H1 (cell line): ENCODE results near the gene GNL2. TPM values are rescaled to one million over a fixed set of nuclear protein-coding genes. Genes with fewer than 3 reads are reported as not detected.
A peak's percentile ranks its signal among the peaks of the same experiment; 100 is the strongest.

Experiments
- CTCF ChIA-PET: fragments of 300-600 bp; sonication (Branson Sonifier 250); formaldehyde crosslinking; loops from one replicate; lab custom pipeline; 2021; ENCODE audit not compliant: partially characterized antibody; lab: Charles Lee
- POLR2A ChIA-PET: fragments of 300-600 bp; sonication (Branson Sonifier 250); formaldehyde crosslinking; loops from one replicate; lab custom pipeline; 2021; ENCODE audit warnings: inconsistent platforms; ENCODE audit not compliant: partially characterized antibody; lab: Charles Lee
- DNase-seq, 2 experiments: peaks; one replicate each; pipeline versions ENCODE4 v3.0.0 to v3.0.0-alpha.2; 2010 to 2022; ENCODE audit warnings: low spot score in 2 of 2, low read depth in 1 of 2, mixed read lengths in 1 of 2
- FAIRE-seq: peaks from 2 replicates; lab custom pipeline; 2011; peaks lifted over from hg19 to GRCh38; lab: Jason Lieb, UNC
- H2AFZ ChIP-seq: 2 replicates; pipeline ENCODE4 v1.8.1; 2012; ENCODE audit warnings: low read length, inconsistent platforms
- H2AK5ac ChIP-seq: 2 replicates; pipeline ENCODE4 v1.6.1; 2013; ENCODE audit warnings: low read depth, low read length
- H2BK120ac ChIP-seq: replicated peaks from 2 replicates; pipeline ENCODE3; 2013; ENCODE audit warnings: low read depth, low read length, inconsistent platforms
- H2BK12ac ChIP-seq: 2 replicates; pipeline ENCODE4 v1.6.1; 2013; ENCODE audit warnings: low read depth, low read length
- H2BK15ac ChIP-seq: 2 replicates; pipeline ENCODE4 v1.6.1; 2013; ENCODE audit warnings: low read length
- H2BK20ac ChIP-seq: 2 replicates; pipeline ENCODE4 v1.6.1; 2013; ENCODE audit warnings: low read length
- H2BK5ac ChIP-seq: 2 replicates; pipeline ENCODE4 v1.6.1; 2013; ENCODE audit warnings: low read depth, low read length
- H3K14ac ChIP-seq: 2 replicates; pipeline ENCODE4 v1.6.1; 2013; ENCODE audit warnings: inconsistent platforms; ENCODE audit not compliant: insufficient read length
- H3K18ac ChIP-seq: 2 replicates; pipeline ENCODE4 v1.6.1; 2013; ENCODE audit warnings: low read length; ENCODE audit errors: extremely low read depth
- H3K23ac ChIP-seq: 2 replicates; pipeline ENCODE4 v1.6.1; 2013; ENCODE audit warnings: inconsistent platforms; ENCODE audit not compliant: insufficient read length
- H3K23me2 ChIP-seq: 2 replicates; pipeline ENCODE4 v1.6.1; 2013; ENCODE audit warnings: low read depth, low read length
- H3K27ac ChIP-seq: 2 replicates; pipeline ENCODE4 v1.6.1; 2011; ENCODE audit warnings: low read depth, low read length, inconsistent platforms
- H3K27me3 ChIP-seq, 4 experiments: replicated peaks in 1 of 4; 1 replicate in 1 of 4; 2 replicates in 3 of 4; pipeline versions ENCODE4 v1.6.1 to v1.8.1; 2011 to 2013; ENCODE audit warnings: low read length in 3 of 4, mild to moderate bottlenecking in 3 of 4, inconsistent platforms in 2 of 4, mixed read lengths in 2 of 4, moderate library complexity in 1 of 4; ENCODE audit not compliant: control insufficient read depth in 3 of 4, insufficient read depth in 3 of 4; ENCODE audit errors: extremely low read depth in 1 of 4
- H3K36me3 ChIP-seq, 4 experiments: 2 replicates each; pipeline versions ENCODE4 v1.6.1 to v1.8.1; 2011 to 2013; ENCODE audit warnings: mild to moderate bottlenecking in 4 of 4, low read length in 3 of 4, moderate library complexity in 2 of 4, control low read depth in 1 of 4, inconsistent platforms in 1 of 4; ENCODE audit not compliant: insufficient read depth in 4 of 4, control insufficient read depth in 2 of 4
- H3K4ac ChIP-seq: replicated peaks from 2 replicates; pipeline ENCODE3; 2013; ENCODE audit warnings: low read length, low read depth, mixed read lengths, inconsistent platforms; ENCODE audit not compliant: insufficient read length
- H3K4me1 ChIP-seq, 4 experiments: replicated peaks in 1 of 4; 1 replicate in 1 of 4; 2 replicates in 3 of 4; pipeline versions ENCODE4 v1.6.1 to v1.8.1; 2011 to 2013; ENCODE audit warnings: low read length in 3 of 4, inconsistent platforms in 2 of 4, mixed read lengths in 1 of 4; ENCODE audit not compliant: insufficient read depth in 4 of 4, control insufficient read depth in 3 of 4
- H3K4me2 ChIP-seq, 2 experiments: 2 replicates each; pipeline versions ENCODE4 v1.6.1 to v1.8.1; 2011 to 2013; ENCODE audit warnings: low read depth in 2 of 2, low read length in 2 of 2, control low read depth in 1 of 2, inconsistent platforms in 1 of 2, mild to moderate bottlenecking in 1 of 2; ENCODE audit not compliant: insufficient read depth in 1 of 2
- H3K4me3 ChIP-seq, 4 experiments: fragments of 200-600, 300-600 bp in 1 of 4; sonication (generic), shearing (Covaris generic), sonication (Bioruptor Twin) in 1 of 4; 2 replicates each; pipeline versions ENCODE4 v1.5.1 to v1.8.1; 2011 to 2016; ENCODE audit warnings: low read length in 4 of 4, low read depth in 3 of 4, control low read depth in 2 of 4, inconsistent platforms in 2 of 4, mild to moderate bottlenecking in 2 of 4, mixed read lengths in 1 of 4, moderate library complexity in 1 of 4; ENCODE audit not compliant: insufficient read depth in 2 of 4; ENCODE audit errors: extremely low read depth in 1 of 4
- H3K56ac ChIP-seq: replicated peaks from 2 replicates; pipeline ENCODE3; 2013; ENCODE audit warnings: low read depth, mild to moderate bottlenecking, mixed read lengths, low read length, inconsistent platforms; ENCODE audit not compliant: insufficient read length
- H3K79me1 ChIP-seq: 2 replicates; pipeline ENCODE4 v1.6.1; 2013; ENCODE audit warnings: low read depth, low read length, control low read depth
- H3K79me2 ChIP-seq, 2 experiments: 2 replicates each; pipeline versions ENCODE4 v1.6.1 to v1.8.1; 2012 to 2013; ENCODE audit warnings: low read length in 2 of 2, mild to moderate bottlenecking in 2 of 2, inconsistent platforms in 1 of 2; ENCODE audit not compliant: insufficient read depth in 2 of 2, control insufficient read depth in 1 of 2
- H3K9ac ChIP-seq, 4 experiments: replicated peaks in 1 of 4; 1 replicate in 1 of 4; 2 replicates in 3 of 4; pipeline versions ENCODE4 v1.6.1 to v1.8.1; 2011 to 2013; ENCODE audit warnings: low read depth in 3 of 4, low read length in 3 of 4, control low read depth in 2 of 4, mild to moderate bottlenecking in 2 of 4, moderate library complexity in 2 of 4, inconsistent platforms in 1 of 4; ENCODE audit errors: extremely low read depth in 1 of 4
- H3K9me3 ChIP-seq, 2 experiments: 2 replicates each; pipeline versions ENCODE4 v1.6.1 to v1.8.1; 2012 to 2013; ENCODE audit warnings: mild to moderate bottlenecking in 2 of 2, moderate library complexity in 2 of 2, control low read depth in 1 of 2, inconsistent platforms in 1 of 2, low read depth in 1 of 2, low read length in 1 of 2, mixed read lengths in 1 of 2; ENCODE audit not compliant: insufficient read depth in 2 of 2
- H4K20me1 ChIP-seq, 2 experiments: replicated peaks in 1 of 2; 2 replicates each; pipeline versions ENCODE3 to v1.8.1; 2011 to 2013; ENCODE audit warnings: inconsistent platforms in 2 of 2, low read length in 2 of 2, mild to moderate bottlenecking in 1 of 2; ENCODE audit not compliant: insufficient read depth in 2 of 2, control insufficient read depth in 1 of 2
- H4K5ac ChIP-seq: 2 replicates; pipeline ENCODE4 v1.6.1; 2013; ENCODE audit warnings: low read length, low read depth, mixed read lengths, inconsistent platforms; ENCODE audit not compliant: insufficient read length
- H4K8ac ChIP-seq: 2 replicates; pipeline ENCODE4 v1.8.0; 2013; ENCODE audit warnings: mild to moderate bottlenecking, moderate library complexity, low read length, inconsistent platforms; ENCODE audit not compliant: insufficient read depth; ENCODE audit errors: extremely low read depth
- H4K91ac ChIP-seq: replicated peaks from 2 replicates; pipeline ENCODE3; 2013; ENCODE audit warnings: low read length, mixed read lengths, inconsistent platforms; ENCODE audit not compliant: insufficient read length
- CBX5 ChIP-seq: fragments of 300-800, 300-1000 bp; sonication (generic); IDR thresholded peaks from 2 replicates; pipeline ENCODE4 v1.7.1; 2016; ENCODE audit warnings: antibody characterized with exemption, low read length, low read depth
- CHD2 ChIP-seq: IDR thresholded peaks from 2 replicates; pipeline ENCODE4 v1.6.1; 2012; ENCODE audit warnings: low read length, improper control_type of control experiment
- KDM1A ChIP-seq: fragments of 200-600, 300-600 bp; sonication (generic); IDR thresholded peaks from 2 replicates; pipeline ENCODE4 v1.7.1; 2016; ENCODE audit warnings: mild to moderate bottlenecking, low read length, borderline replicate concordance
- MAX ChIP-seq: IDR thresholded peaks from 2 replicates; pipeline ENCODE4 v1.6.1; 2012; ENCODE audit warnings: inconsistent platforms
- NRF1 ChIP-seq: IDR thresholded peaks from 2 replicates; pipeline ENCODE4 v1.6.1; 2011; ENCODE audit warnings: mild to moderate bottlenecking, low read depth, low read length, improper control_type of control experiment
- POLR2AphosphoS5 ChIP-seq: IDR thresholded peaks from 2 replicates; pipeline ENCODE4 v1.6.1; 2011; ENCODE audit warnings: low read depth, low read length
- SIN3A ChIP-seq, 2 experiments: IDR thresholded peaks in 1 of 2; conservative IDR thresholded peaks in 1 of 2; 2 replicates each; pipeline ENCODE4 v1.6.1; 2011 to 2012; ENCODE audit warnings: low read length in 2 of 2, improper control_type of control experiment in 1 of 2, low read depth in 1 of 2, mild to moderate bottlenecking in 1 of 2
- SP4 ChIP-seq: IDR thresholded peaks from 2 replicates; pipeline ENCODE4 v1.6.1; 2012; ENCODE audit warnings: low read length, inconsistent platforms
- SUZ12 ChIP-seq: fragments of 200-600 bp; sonication (generic); IDR thresholded peaks from 2 replicates; pipeline ENCODE4 v1.6.1; 2012; ENCODE audit warnings: mild to moderate bottlenecking, inconsistent platforms, low read length, moderate library complexity, mixed read lengths
- TAF1 ChIP-seq: IDR thresholded peaks from 2 replicates; pipeline ENCODE4 v1.6.1; 2011; ENCODE audit warnings: mild to moderate bottlenecking, low read depth, low read length
- TBP ChIP-seq: IDR thresholded peaks from 2 replicates; pipeline ENCODE4 v1.6.1; 2011; ENCODE audit warnings: low read depth, low read length, improper control_type of control experiment
- WGBS, 2 experiments: shearing (Covaris generic) in 1 of 2; methylation state at CpG; one replicate each; pipeline versions ENCODE4 v1.1.6 to v1.1.7; 2013 to 2015; ENCODE audit warnings: low lambda C conversion rate in 2 of 2, mixed read lengths in 2 of 2, inconsistent platforms in 1 of 2, low coverage in 1 of 2, missing lambda C conversion rate in 1 of 2; ENCODE audit not compliant: insufficient replicate concordance in 2 of 2, insufficient coverage in 1 of 2, insufficient read length in 1 of 2; ENCODE audit errors: extremely low coverage in 1 of 2, missing lambda C conversion rate in 1 of 2; 5-methylcytosine and 5-hydroxymethylcytosine counted together
- polyA plus RNA-seq, 7 experiments: library from polyadenylated mRNA; depleted of rRNA in 3 of 7; stranded (reverse) in 5 of 7; unstranded in 2 of 7; fragments of >200 nt in 5 of 7; fragments of 200-250 nt in 2 of 7; gene quantifications; 1 replicate in 5 of 7; 2 replicates in 1 of 7; 4 replicates in 1 of 7; pipeline versions ENCODE4 v1.2.1 to v1.2.3, GENCODE V29; 2011 to 2013; ENCODE audit warnings: missing spikeins in 2 of 7, mixed read lengths in 2 of 7
- total RNA-seq: library from RNA; stranded (reverse); fragmentation: NEBNext Ultra II Directional; extraction: Animal tissue kit (Norgen Biotek cat#: 25700); gene quantifications from 2 replicates; pipeline ENCODE4 v1.2.1, GENCODE V29; 2021

GNL2 gene
- total and polyA plus RNA-seq, 2 of the 8 experiments (the other 6 are each of a cell fraction or from before 2014, with no cell fraction given), result 22.2 to 88.3 TPM

GRCh38 chr1:37634992-37635902, 39.5 kb upstream of the GNL2 start:
- Histone ChIP-seq H2BK5ac (no peak overlapping the region), H3K27me3 (peaks cover 62 to 97% (median 88%) of the 10 kb centered on the region in 4 experiments), H3K9ac (no peak overlapping the region), H2BK120ac (no peak overlapping the region), H3K9me3 (no peaks in the 10 kb centered on the region; a peak in 1 of 4 replicates), H3K4me3 (peak overlapping the region in 3 of 4 experiments; percentile 32 to 56 (median 38); a peak in 5 of 8 replicates), H2AFZ (no peak overlapping the region), H3K79me2 (no peaks in the 10 kb centered on the region), H3K56ac (no peak overlapping the region), H2BK15ac (no peak overlapping the region), H3K27ac (no peak overlapping the region), H3K79me1 (no peaks in the 10 kb centered on the region), H3K36me3 (no peaks in the 10 kb centered on the region), H3K4ac (no peak overlapping the region), H4K8ac (no peak overlapping the region), H2BK20ac (no peak overlapping the region), H3K4me1 (peaks cover 0 to 15% (median 7%) of the 10 kb centered on the region in 4 experiments; a peak in 6 of 7 replicates), H3K4me2 (peak overlapping the region; percentile 69 to 71), H3K18ac (no peak overlapping the region), H2BK12ac (no peak overlapping the region), H3K23ac (no peak overlapping the region), H3K23me2 (peaks cover 3% of the 10 kb centered on the region; the same call in 1 of the 2 replicates), H4K5ac (no peak overlapping the region), H3K14ac (no peak overlapping the region), H2AK5ac (no peak overlapping the region), H4K20me1 (peaks cover 6 to 8% of the 10 kb centered on the region in 2 experiments), H4K91ac (no peak overlapping the region)
- 36% methylated on average over 9 of the region's 26 CpGs; no CpG with 5 or more reads in 1 of the 2 experiments for WGBS, 2 experiments
- no peak for FAIRE-seq
- POLR2A ChIA-PET, result interaction anchor here (0.6 to 1.6 kb wide), 5 partner anchors 10 to 43 kb away, joined by 3 read pairs; no protein-coding TSS in a partner anchor
- CTCF ChIA-PET, result interaction anchor here (0.6 to 2.8 kb wide), 7 partner anchors 10 to 108 kb away, joined by 3 to 20 read pairs (median 3); no protein-coding TSS in a partner anchor
- DNase-seq, result no peak
- TF ChIP-seq TAF1, result 0 out of 2 replicates have a peak, but pooled peaks have one; percentile 0
- TF ChIP-seq TBP, result no peak
- no peak for TF ChIP-seq MAX
- TF ChIP-seq POLR2AphosphoS5, result no peak
- TF ChIP-seq SUZ12, result peak; percentile 61; the same call in 1 of the 2 replicates
- no peak for TF ChIP-seq CHD2
- TF ChIP-seq NRF1, result no peak
- TF ChIP-seq SP4, result no peak
- no peak for TF ChIP-seq KDM1A
- TF ChIP-seq SIN3A (conservative IDR thresholded peaks at IDR 0.05 in 1 of 2, IDR thresholded peaks at IDR 0.05 in 1 of 2; ENCODE audit: low read depth in 1 of 2, low read length in 2 of 2), result 0 out of 4 replicates have a peak, but pooled peaks of 1 of the 2 experiments have one; percentile 50
- no peak for TF ChIP-seq CBX5
